SW 1271 (cell line): ENCODE measurements around the gene KATNA1.
"Not testable (repeated sequence)": the region's sequence is repeated elsewhere in the genome, so short reads cannot be mapped to it uniquely, and the experiment has no call there.

Source experiments
- DNase-seq, 2 experiments: peaks; one replicate each; lab custom pipeline; 2025; lab: John Stamatoyannopoulos, UW

Gene KATNA1

DNA sequence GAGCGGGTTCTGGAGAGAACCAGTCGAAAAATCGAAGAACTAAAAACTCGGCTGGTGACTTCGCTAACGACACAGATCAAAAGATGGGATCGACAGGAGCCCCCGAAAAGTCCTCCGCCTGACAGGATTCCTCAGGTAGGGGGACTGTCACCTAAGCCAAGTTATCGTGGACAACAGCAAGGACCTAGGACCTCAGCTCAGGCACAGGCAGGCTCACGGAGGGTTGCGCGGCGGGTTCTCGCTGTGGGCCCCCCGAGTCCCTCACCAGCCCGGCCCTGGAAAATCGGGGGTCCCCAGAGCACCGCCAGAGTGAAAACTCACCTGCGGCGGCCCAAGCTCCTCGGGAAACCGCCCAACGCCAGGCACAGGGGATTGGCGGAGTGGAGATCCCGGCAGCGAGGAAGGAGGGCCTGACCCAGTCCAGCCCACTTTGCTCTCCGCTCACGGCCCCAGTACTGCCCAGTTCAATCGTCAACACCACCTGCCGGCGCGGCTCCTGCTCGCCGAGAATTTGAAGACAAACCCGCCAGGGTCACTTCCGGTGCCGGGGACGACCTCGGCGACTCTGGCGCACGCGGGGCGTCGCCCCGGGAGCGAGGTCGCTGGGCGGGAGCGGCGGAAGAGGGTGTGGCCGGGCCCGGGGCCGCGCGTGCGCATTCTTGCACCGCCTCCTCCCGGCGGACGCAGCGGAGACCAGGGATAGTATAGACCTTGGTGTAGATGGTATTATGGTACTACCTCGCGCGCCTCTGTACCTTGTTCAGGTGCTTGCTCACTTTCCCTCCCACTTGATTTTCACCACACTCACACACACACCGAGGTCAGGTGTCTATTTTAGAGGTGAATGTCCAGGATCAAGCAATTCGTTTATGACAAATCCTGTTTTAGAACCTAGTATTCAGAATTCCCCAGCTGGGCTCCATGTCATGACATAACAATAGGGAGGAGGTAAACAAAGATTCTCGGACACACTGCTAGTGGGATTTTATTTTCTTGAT is at the start of gene KATNA1:
TSS of gene KATNA1 (minus strand) at position 567 of the 998 bp plus-strand sequence. CDS start 10,167 bp downstream, outside the sequence.
- DNase-seq, result peak; percentile 74 to 87

DNA sequence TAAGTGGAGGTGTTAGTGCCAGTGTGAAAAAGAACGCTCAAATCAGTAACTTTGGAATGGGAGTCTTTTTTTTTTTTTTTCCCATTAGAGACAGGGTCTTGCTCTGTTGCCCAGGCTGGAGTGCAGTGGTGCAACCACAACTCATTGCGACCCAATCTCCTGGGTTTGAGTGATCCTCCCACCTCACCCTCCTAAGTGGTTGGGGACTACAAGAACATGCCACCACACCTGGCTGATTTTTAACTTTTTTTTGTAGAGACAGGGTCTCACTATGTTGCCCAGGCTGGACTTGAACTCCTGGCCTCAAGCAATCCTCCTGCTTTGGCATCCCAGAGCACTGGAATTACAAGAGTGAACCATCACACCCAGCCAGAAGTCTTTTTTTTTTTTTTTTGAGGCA is 49.7 kb upstream of the KATNA1 start:
- no peak for DNase-seq

DNA sequence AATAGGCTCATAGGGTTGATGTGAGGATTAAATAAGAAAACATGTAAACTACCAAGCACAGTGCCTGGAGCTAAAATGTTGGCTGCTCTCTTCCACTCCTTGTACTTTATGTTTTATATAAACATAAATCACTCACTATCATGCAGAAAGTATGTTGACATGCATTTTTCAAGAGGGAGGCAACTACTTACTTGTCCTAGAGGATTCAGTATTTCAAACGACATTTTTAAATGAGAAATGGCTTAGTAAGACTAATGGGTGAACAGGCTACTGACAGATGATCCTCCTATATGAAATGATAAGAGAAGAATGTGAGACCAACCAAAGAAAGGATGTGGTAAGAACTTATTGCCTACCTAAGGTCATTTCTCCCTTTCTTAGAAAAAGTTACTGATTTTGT is 48.4 kb upstream of the KATNA1 start:
- no peak for DNase-seq

DNA sequence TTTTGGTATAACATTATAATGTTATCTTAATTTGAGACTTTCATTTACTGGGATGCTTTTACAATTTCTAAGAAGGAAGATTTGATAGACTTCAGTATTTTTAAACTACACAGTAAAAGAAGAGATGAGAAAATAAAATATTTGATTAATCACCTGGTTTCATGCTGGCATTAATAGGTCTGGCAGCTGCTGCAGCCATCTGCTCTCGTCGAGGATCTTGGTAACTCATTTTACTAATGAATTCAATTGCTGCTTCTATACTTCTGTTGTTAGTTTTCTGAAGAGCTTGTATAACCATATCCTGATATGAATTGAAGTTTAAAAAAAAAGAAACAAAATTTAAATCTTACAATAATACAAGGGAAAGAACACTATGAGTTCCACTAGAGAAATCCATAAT is 46.4 kb upstream of the KATNA1 start:
- no peak for DNase-seq

DNA sequence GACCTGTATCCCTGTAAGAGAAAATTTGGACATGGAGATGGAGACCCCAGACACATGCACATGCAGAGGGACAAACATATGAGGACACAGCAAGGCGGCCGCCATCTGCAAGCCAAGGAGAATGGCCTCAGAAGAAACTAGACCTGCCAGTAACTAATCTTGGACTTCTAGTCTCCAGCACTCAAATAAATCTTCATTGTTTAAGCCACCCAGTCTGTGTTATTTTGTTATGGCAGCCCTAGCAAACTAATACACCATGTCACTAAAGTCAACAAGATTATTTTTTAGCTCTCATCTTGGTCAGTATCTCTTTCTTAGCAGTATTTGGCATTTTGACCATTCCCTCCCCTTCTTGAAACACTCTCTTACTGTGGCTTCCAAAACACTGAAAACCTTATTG is 42.7 kb upstream of the KATNA1 start:
- no peak for DNase-seq

DNA sequence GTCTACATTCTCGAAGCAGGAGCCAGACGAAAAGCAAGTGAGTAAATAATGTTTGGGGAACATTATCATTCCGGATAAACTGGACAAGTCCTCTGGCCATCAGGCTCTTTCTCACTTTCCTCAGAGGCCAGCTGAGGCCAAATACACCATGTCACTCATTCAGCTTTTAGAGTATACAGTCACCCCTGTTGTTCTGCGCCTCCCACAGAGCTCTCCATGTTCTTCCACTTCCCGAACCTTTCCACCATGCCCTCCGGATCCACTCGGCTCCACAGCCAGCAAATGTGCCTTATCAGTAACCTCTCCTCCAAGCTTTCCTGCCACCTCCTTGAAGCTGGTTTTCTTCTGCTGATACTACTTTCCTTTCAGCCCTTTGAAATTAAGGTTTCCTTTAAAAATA is 37.7 kb upstream of the KATNA1 start:
- no peak for DNase-seq

DNA sequence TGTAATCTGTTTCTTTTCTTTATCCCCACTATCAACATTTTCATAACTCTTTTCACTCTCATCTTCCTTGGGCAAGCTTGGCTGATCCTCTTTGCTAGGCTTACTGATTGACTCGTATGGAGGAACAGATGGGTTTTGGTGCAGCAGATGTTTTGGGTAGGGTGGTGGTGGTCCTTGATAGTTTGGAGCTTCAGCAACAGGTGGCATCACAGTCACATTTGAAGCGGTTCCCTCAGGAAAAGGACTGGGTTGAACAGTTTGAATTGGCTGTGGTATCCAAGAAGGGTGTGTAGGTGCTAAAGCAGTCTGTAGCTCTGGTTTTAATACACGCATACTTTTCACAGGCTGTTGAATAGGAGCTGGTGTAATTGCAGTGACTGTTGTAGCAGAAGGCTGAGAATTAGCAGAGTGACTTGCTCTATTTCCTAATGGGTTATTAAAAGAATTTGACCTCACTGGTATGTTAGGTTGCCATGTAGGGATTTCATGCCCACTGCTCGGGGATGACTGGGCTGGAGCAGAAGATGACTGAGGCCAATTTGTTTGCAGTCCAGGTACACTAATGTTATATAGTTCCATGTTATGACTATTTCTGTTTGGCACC is 34.8 kb upstream of the KATNA1 start:
- DNase-seq, result no peak

DNA sequence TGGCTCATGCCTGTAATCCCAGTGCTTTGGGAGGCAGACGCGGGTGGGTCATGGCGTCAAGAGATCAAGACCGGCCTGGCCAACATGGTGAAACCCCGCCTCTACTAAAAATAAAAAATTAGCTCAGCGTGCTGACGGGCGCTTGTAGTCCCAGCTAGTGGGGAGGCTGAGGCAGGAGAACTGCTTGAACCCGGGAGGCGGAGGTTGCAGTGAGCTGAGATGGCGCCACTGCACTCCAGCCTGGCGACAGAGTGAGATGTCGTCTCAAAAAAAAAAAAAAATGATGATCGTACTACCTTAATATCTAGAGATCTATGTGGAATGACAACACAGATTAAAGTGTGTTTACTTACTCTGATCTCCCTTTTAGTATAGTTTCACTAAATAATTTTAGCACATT is 33.3 kb upstream of the KATNA1 start:
- not testable (repeated sequence) for DNase-seq

DNA sequence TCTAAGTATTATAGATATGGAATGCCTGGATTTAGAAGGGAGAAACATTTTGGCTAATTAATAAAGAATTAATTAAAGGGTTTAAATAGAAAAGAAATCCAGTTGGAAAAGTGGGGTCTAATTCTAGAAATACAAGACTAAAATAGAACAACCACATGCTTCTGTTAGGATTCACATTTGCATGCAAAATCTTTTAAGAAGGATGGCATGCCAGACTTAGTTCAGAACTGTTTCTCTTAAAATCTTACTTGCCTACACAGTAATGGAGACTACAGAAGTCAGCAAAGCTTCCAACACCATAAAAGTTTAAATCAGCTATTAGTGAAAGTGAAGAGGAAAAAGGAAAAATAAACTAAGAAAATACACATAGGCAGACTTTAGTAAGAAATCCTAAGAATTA is 32.7 kb upstream of the KATNA1 start:
- DNase-seq, result no peak

DNA sequence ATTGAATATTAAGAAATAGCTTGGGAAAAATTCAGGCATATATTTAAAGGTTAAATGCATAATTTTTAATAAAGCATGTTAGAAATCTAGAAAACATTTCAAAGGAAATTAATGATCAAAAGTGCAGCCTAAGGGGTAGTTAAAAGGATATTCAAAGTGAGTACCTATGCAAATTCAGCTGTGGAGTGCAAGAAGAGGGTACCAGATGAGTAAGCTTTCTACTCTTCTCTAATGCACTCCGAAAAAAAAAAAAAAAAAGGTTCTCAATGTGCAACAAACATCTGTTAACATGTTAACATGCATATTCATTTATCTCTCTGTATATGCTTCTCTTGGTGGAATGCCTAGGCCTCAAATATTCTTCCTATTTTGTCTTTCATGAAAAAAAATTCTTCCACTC is 32.0 kb upstream of the KATNA1 start:
- DNase-seq, result no peak

DNA sequence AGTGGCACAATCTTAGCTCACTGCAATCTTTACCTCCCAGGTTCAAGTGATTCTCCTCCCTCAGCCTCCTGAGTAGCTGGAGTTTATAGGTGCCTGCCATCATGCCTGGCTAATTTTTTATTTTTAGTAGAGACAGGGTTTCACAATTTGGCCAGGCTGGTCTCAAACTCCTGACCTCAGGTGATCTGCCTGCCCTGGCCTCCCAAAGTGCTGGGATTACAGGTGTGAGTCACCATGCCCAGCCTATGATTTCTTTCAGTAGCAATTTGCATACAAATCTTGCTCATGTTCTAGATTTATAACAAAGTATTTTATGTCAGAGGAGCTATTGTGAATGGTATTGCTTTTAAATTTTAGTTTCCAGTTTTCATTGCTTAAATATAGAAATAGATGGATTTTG is 23.8 kb upstream of the KATNA1 start:
- not testable (repeated sequence) for DNase-seq

DNA sequence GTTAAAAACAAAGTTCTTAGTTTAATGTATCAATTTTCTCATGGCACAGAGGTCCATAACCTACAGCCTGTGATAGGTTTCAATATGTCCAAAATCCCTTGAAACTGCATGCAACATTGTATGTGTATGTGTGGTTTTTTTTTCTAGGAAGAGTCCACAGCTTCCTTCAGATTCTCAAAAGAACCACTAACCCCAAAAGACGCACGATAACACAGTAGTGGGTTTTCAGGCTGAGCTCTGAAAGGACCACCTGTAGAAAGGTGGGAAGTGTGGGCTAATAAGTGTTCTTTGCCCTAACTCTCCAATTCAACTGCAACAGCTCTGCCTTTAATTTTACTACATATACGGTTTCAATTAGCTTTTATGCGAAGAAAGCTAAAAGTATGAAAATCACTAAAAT is 11.5 kb upstream of the KATNA1 start:
- DNase-seq, result no peak

DNA sequence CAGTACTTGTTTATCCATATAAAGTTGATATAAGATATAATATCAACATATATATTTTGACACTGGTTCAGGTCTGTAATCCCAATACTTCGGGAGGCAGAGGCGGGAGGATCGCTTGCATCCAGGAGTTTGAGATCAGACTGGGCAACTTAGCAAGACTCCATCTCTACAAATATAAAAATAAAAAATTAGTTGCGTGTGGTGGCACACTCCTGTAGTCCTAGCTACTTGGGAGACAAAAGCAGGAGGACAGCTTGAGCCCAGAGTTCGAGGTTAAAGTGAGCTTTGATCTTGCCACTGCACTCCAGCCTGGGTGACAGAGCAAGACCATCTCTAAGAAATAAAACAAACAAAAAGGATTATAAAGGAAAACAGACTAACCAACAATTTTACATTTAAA is 8.9 kb upstream of the KATNA1 start:
- DNase-seq, result no peak

DNA sequence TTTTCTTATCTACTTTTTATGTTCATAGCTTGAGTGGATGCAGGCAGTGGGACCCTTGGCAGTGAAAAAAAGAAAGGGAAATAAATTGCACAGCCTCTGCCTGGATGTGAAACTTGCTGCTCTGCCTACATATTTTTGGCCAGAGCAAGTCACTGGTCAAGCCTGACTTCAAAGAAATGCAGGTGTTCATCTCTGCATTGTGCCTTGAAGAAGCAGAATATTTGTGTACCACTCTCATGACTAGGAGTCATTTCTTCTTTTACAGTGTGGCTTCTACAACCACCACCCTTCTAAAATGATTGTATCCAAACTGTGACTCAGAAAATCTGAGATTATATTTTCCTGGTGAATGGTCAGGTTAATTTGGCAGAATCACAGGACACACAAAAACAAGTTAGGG is 2.5 kb upstream of the KATNA1 start:
- no peak for DNase-seq

DNA sequence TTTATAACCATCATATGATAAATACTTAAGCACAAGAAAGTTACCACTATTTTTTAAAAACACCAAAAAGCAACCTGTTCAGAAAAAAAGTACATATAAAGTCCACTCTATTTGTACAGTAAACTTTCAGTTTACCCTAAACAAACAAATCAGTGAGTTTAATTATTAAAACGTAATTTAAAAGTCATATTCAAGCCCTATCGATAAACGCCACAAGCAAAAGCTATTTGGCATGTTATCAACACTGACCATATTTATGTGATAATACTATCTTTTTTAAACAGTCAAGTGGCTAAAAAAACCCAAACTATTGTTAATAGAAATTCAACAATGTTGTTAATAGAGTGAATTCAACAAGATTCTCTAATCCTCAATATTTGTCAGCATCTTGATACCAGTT is 1.9 kb downstream of the KATNA1 start:
- DNase-seq, result no peak

DNA sequence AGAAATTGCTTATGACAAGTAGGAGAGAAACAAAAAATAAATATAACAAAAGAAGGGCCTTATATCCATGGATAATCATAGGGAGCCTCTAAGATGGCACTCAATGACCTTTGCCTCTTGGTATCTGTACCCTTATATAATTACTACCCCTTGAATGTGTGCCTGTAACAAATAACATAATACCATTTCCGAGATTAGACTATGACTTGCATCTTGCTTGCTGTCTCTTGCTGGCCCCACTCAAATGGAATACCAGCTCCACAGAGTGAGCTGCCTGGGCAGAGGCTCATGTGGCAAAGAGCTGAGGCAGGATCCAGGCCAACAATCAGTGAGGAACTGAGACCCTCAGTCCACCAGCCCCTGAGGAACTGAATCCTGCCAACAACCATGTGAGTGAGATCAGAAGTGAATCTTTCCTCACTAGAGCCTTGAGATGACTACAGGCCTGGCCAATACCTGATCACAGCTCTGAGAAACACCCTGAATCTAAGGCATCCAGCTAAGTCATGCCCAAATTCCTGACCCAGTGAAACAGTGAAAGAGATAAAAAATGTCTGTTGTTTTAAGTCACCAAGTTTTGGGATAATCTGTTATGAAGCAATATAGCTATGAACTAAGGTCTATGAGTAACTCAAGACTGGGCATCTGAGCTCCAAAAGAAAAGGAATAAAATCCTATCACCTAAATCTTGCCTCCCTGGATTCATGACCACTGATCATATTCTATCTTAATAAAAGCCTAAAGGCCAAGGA is 5.5 kb downstream of the KATNA1 start:
- no peak for DNase-seq

DNA sequence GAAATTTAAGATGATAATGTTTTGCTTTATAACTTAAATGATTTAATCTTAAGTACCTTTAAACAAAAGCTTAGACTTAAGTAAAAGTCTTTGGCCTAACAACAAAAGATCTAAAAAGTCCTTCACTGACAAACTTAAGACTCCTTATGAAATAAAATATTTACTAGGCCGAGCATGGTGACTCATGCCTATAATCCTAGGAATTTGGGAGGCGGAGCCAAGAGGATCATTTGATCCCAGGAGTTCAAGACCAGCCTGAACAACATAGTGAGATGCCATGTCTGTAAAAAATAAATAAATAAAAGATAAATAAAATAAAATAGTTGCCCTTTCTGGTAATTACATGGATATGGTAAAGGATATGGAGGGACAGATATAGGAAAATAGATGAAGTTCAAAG is 12.4 kb downstream of the KATNA1 start:
- peak; percentile 35 to 37 for DNase-seq

DNA sequence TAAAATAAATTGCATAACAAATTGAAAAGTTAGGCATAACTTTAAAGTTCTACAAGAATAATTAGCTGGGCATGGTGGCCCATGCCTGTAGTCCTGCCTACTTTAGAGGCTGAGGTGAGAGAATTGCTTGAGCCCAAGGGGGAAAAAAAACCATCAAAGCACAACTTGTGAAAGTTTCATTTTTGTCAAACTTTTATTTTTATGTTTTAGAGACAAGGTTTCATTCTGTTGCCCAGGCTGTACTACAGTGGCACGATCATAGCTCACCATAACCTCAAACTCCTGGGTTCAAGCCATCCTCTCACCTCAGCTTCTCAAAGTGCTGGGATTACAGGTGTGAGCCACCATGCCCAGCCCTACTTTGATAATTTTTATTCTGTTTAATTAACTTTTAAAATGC is 14.2 kb downstream of the KATNA1 start:
- no peak for DNase-seq

DNA sequence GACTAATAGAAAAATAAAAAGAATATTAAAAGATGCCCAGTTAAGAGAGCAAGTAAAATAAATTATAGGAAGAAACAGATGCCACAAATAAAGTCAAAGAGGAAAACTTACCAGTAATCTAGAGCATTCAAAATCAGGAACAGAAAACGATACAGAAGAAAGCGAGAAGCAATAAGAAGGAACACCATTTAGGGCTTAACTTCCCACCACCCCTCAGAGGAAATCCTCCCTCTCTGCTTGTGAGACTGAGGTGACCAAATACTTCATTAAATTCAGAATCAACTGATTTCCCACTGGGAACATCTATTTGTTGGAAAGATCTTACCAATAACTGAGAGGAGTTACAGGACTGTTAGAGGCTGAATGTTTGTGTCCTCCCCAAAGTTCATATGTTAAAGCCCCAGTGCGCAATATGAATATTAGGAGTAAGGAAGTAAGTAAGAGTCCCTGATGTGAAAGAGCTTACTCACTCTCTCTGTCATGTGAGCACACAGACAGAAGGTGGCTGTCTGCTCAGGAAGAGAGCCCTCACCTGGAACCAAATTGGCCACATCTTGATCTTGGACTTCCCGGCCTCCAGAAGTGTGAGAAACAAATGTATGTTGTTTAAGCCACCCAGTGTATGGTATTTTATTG is 19.5 kb downstream of the KATNA1 start:
- DNase-seq, result no peak

DNA sequence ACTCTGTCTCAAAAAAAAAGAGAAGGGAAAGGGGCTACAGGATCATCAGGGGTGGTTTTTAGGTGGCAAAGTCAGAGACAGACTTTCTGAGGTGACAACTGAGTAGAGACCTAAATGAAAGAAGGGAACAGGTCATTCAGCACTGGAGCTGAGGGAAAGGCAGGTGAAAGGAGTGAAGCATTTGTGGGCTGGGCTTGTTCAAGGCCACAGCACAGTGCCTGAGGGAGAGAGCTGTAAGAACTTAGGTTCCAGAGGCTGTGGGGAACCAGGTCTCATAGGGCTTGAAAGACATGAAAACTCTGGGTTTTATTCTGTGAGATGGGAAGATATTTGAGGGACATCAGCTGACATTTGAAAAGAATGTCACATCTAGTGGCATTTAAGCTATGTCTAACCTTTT is 20.8 kb downstream of the KATNA1 start:
- no peak for DNase-seq

DNA sequence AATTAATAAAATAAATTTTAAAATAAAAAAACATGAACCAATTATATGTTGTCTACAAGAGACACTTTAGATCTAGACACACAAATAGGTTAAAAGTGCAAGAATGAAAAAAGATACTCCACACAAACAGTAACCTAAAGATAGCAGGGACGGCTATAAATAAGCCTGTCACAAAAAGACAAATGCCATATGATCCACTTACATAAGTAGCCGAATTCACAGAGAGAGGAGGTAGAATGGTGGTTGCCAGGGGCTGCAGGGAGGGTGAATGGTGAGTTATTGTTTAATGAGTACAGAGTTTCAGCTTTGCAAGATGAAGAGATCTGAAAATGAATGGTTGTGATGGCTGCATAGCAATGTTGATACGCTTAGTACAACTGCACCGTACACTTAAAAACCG is 32.7 kb downstream of the KATNA1 start:
- DNase-seq, result no peak

DNA sequence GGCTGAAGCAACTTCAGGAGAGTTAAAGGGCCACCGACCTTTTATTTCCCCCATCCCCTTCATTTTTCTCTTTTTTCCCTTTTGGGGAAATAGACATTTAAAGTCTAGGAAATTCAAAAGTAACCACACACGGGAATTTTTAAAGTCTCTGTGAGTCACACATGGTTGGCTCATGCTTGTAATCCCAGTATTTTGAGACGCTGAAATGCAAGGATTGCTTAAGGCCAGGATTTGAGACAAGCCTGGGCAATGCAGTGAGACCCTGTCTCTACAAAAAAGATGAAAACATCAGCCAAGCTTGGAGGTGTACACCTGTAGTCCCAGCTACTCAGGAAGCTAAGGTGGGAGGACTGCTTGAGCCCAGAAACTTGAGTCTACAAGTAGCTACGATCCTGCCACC is 34.2 kb downstream of the KATNA1 start:
- no peak for DNase-seq
